Mesendoderm (in vitro differentiated cells): Measurements from ENCODE around the gene CST7.
"Not testable (repeated sequence)": the region's sequence is repeated elsewhere in the genome, so short reads cannot be mapped to it uniquely, and the experiment has no call there.

ENCODE experiments used
- DNase-seq: peaks from one replicate; pipeline ENCODE4 v3.0.0; 2013
- H2AK5ac ChIP-seq: 2 replicates; pipeline ENCODE4 v1.6.1; 2013; ENCODE audit warnings: low read length, inconsistent platforms
- H2BK120ac ChIP-seq: 2 replicates; pipeline ENCODE4 v1.6.1; 2013; ENCODE audit warnings: low read depth, mild to moderate bottlenecking, low read length, moderate library complexity, mixed read lengths
- H2BK15ac ChIP-seq: replicated peaks from 2 replicates; pipeline ENCODE4 v1.6.1; 2013; ENCODE audit warnings: low read depth, mild to moderate bottlenecking, moderate library complexity
- H2BK5ac ChIP-seq: 2 replicates; pipeline ENCODE4 v1.6.1; 2013; ENCODE audit warnings: low read length, inconsistent platforms
- H3K18ac ChIP-seq: 2 replicates; pipeline ENCODE4 v1.6.1; 2013; ENCODE audit warnings: mild to moderate bottlenecking, low read length, mixed read lengths
- H3K23ac ChIP-seq: one replicate; pipeline ENCODE4 v1.6.1; 2013; ENCODE audit warnings: low read length
- H3K27ac ChIP-seq: 2 replicates; pipeline ENCODE4 v1.5.1; 2013; ENCODE audit warnings: low read depth, mild to moderate bottlenecking, inconsistent platforms, low read length, moderate library complexity
- H3K27me3 ChIP-seq: 2 replicates; pipeline ENCODE4 v1.6.1; 2013; ENCODE audit warnings: low read length, control low read depth, mild to moderate bottlenecking, inconsistent platforms; ENCODE audit not compliant: insufficient read depth, poor library complexity
- H3K36me3 ChIP-seq: 2 replicates; pipeline ENCODE4 v1.6.1; 2013; ENCODE audit warnings: low read length, inconsistent platforms; ENCODE audit not compliant: control insufficient read depth, insufficient read depth
- H3K4ac ChIP-seq: one replicate; pipeline ENCODE4 v1.6.1; 2013; ENCODE audit warnings: low read depth, mild to moderate bottlenecking, low read length, moderate library complexity
- H3K4me1 ChIP-seq: 2 replicates; pipeline ENCODE4 v1.6.1; 2013; ENCODE audit warnings: low read depth, low read length, inconsistent platforms; ENCODE audit not compliant: control insufficient read depth
- H3K4me2 ChIP-seq: 2 replicates; pipeline ENCODE4 v1.6.1; 2013; ENCODE audit warnings: low read length
- H3K4me3 ChIP-seq: 2 replicates; pipeline ENCODE4 v1.5.1; 2013; ENCODE audit warnings: mild to moderate bottlenecking, low read length
- H3K56ac ChIP-seq: one replicate; pipeline ENCODE4 v1.6.1; 2013; ENCODE audit warnings: low read length
- H3K79me1 ChIP-seq: 2 replicates; pipeline ENCODE4 v1.6.1; 2013; ENCODE audit warnings: low read length, inconsistent platforms
- H3K79me2 ChIP-seq: 2 replicates; pipeline ENCODE4 v1.6.1; 2013; ENCODE audit warnings: mild to moderate bottlenecking, low read length; ENCODE audit not compliant: control insufficient read depth, insufficient read depth
- H3K9ac ChIP-seq: 2 replicates; pipeline ENCODE4 v1.6.1; 2013; ENCODE audit warnings: low read length, inconsistent platforms
- H4K5ac ChIP-seq: one replicate; pipeline ENCODE4 v1.6.1; 2013; ENCODE audit warnings: low read length
- H4K8ac ChIP-seq: one replicate; pipeline ENCODE4 v1.6.1; 2013; ENCODE audit warnings: low read depth, mild to moderate bottlenecking, control low read depth, low read length, moderate library complexity
- WGBS: extraction: QIAGEN DNeasy Blood & Tissue Kit; methylation state at CpG from one replicate; pipeline ENCODE4 v1.1.7; 2013; ENCODE audit warnings: low lambda C conversion rate, missing lambda C conversion rate; ENCODE audit not compliant: insufficient coverage; ENCODE audit errors: extremely low coverage; 5-methylcytosine and 5-hydroxymethylcytosine counted together

CST7 gene

GRCh38 chr20:24998121-24998520, 49.1 kb downstream of the CST7 start:
- Histone ChIP-seq H3K27ac (no peak overlapping the region), H3K4me1 (no peaks in the 10 kb centered on the region), H3K4ac (no peak overlapping the region), H3K79me2 (no peaks in the 10 kb centered on the region), H4K8ac (no peak overlapping the region), H3K56ac (no peak overlapping the region), H3K79me1 (no peaks in the 10 kb centered on the region), H3K4me3 (no peak overlapping the region), H2BK120ac (no peak overlapping the region), H2AK5ac (no peak overlapping the region), H3K9ac (no peak overlapping the region), H2BK5ac (no peak overlapping the region), H3K4me2 (no peak overlapping the region), H3K23ac (no peak overlapping the region), H4K5ac (no peak overlapping the region), H2BK15ac (no peak overlapping the region), H3K27me3 (no peaks in the 10 kb centered on the region), H3K18ac (no peak overlapping the region), H3K36me3 (no peaks in the 10 kb centered on the region)
- no CpG with 5 or more reads among the region's 3 CpGs for WGBS
- DNase-seq = no peak

GRCh38 chr20:24998631-24999445, 49.8 kb downstream of the CST7 start:
- no peak overlapping the region for H3K18ac ChIP-seq
- no peak overlapping the region for H4K5ac ChIP-seq
- no peak overlapping the region for H2BK15ac ChIP-seq
- no peak overlapping the region for H2BK5ac ChIP-seq
- H3K27ac ChIP-seq = no peak overlapping the region
- H3K4me1 ChIP-seq = no peaks in the 10 kb centered on the region
- no CpG with 5 or more reads among the region's 12 CpGs for WGBS
- no peaks in the 10 kb centered on the region for H3K27me3 ChIP-seq
- no peak overlapping the region for H3K56ac ChIP-seq
- H3K79me2 ChIP-seq = no peaks in the 10 kb centered on the region
- no peak overlapping the region for H3K23ac ChIP-seq
- no peak overlapping the region for H2AK5ac ChIP-seq
- no peak overlapping the region for H3K4me3 ChIP-seq
- H4K8ac ChIP-seq = no peak overlapping the region
- H3K79me1 ChIP-seq = no peaks in the 10 kb centered on the region
- DNase-seq = no peak
- H3K36me3 ChIP-seq = no peaks in the 10 kb centered on the region
- no peak overlapping the region for H2BK120ac ChIP-seq
- H3K4ac ChIP-seq = no peak overlapping the region
- no peak overlapping the region for H3K9ac ChIP-seq
- no peak overlapping the region for H3K4me2 ChIP-seq

DNA sequence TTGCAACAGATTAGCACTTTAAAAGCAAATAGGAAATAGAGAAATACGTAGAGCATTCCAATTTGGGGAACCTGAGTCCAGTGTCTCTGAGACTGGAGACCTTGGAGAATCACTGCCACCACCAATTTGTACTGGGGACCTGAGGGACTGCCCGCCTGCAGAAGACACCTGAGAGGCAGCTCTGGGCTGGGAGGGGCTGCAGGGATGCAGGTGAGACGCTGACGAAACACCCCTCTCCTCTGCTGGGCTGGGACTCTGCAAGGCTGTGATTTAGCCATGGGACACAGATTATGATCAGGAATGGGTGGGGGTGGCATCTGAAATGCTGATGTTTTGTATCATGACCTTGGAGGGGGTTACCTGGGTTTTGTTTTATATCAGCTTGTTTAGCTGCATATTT, 50.5 kb downstream of the CST7 start:
- no peak overlapping the region for H3K4me2 ChIP-seq
- no peak for DNase-seq
- no peak overlapping the region for H3K56ac ChIP-seq
- H3K79me2 ChIP-seq = no peaks in the 10 kb centered on the region
- no peak overlapping the region for H3K27ac ChIP-seq
- no peaks in the 10 kb centered on the region for H3K79me1 ChIP-seq
- no peak overlapping the region for H3K9ac ChIP-seq
- no peak overlapping the region for H4K8ac ChIP-seq
- H3K4ac ChIP-seq = no peak overlapping the region
- H2AK5ac ChIP-seq = no peak overlapping the region
- H2BK5ac ChIP-seq = no peak overlapping the region
- no peak overlapping the region for H4K5ac ChIP-seq
- H2BK15ac ChIP-seq = no peak overlapping the region
- no peak overlapping the region for H3K23ac ChIP-seq
- no CpG with 5 or more reads among the region's 4 CpGs for WGBS
- no peak overlapping the region for H3K18ac ChIP-seq
- no peaks in the 10 kb centered on the region for H3K27me3 ChIP-seq
- H3K36me3 ChIP-seq = no peaks in the 10 kb centered on the region
- no peak overlapping the region for H2BK120ac ChIP-seq
- no peaks in the 10 kb centered on the region for H3K4me1 ChIP-seq
- no peak overlapping the region for H3K4me3 ChIP-seq

- Histone ChIP-seq H3K4me1 (no peaks in the 10 kb centered on the region), H3K27me3 (no peaks in the 10 kb centered on the region)
Observed at GRCh38 chr20:25000268-25000801, 51.3 kb downstream of the CST7 start.

GRCh38 chr20:25001323-25001722, 52.3 kb downstream of the CST7 start:
- H4K8ac ChIP-seq, H3K4me2 ChIP-seq, H3K56ac ChIP-seq, H3K4me3 ChIP-seq, H2BK15ac ChIP-seq, H2AK5ac ChIP-seq, H3K27ac ChIP-seq, H2BK5ac ChIP-seq, DNase-seq, H3K79me1 ChIP-seq, H3K23ac ChIP-seq, H3K4ac ChIP-seq, H3K9ac ChIP-seq, H3K4me1 ChIP-seq, H2BK120ac ChIP-seq, H3K18ac ChIP-seq, H3K79me2 ChIP-seq, H3K27me3 ChIP-seq, H3K36me3 ChIP-seq, H4K5ac ChIP-seq: not testable (repeated sequence)
- no CpG with 5 or more reads among the region's 4 CpGs for WGBS

More at GRCh38 chr20:25000268-25000801, 51.3 kb downstream of the CST7 start:
- no peak overlapping the region for H3K4me3 ChIP-seq
- WGBS = no CpG with 5 or more reads among the region's 4 CpGs
- no peak overlapping the region for H2BK5ac ChIP-seq
- no peak overlapping the region for H3K9ac ChIP-seq
- no peak overlapping the region for H3K56ac ChIP-seq
- no peak overlapping the region for H2BK120ac ChIP-seq
- H4K5ac ChIP-seq = no peak overlapping the region
- no peak overlapping the region for H3K27ac ChIP-seq
- H3K79me1 ChIP-seq = no peaks in the 10 kb centered on the region
- H3K79me2 ChIP-seq = no peaks in the 10 kb centered on the region
- H4K8ac ChIP-seq = no peak overlapping the region
- H3K36me3 ChIP-seq = no peaks in the 10 kb centered on the region
- DNase-seq = no peak
- H3K23ac ChIP-seq = no peak overlapping the region
- H2BK15ac ChIP-seq = no peak overlapping the region
- no peak overlapping the region for H3K4me2 ChIP-seq
- H3K18ac ChIP-seq = no peak overlapping the region
- H3K4ac ChIP-seq = no peak overlapping the region
- no peak overlapping the region for H2AK5ac ChIP-seq
